ENCODE measurements around the gene LILRA5.

- no peak for TF ChIP-seq CTCF (IDR thresholded peaks at IDR 0.05; ENCODE audit: insufficient read depth, low read length)
- TF ChIP-seq POLR2AphosphoS5 (IDR thresholded peaks at IDR 0.05; ENCODE audit: low read depth) = no peak
These were observed 7.8 kb downstream of the LILRA5 start for GRCh38 chr19:54305141-54305540.
